Stimulated activated CD4-positive, alpha-beta T cell treated with anti-CD3 and anti-CD28 coated beads, Interleukin-4, amount 100 ng/mL, for 1 hour (primary cell): Measurements from ENCODE around the gene SLC25A23.
A peak's percentile ranks its signal among the peaks of the same experiment; 100 is the strongest.
"Not testable (repeated sequence)": the region's sequence is repeated elsewhere in the genome, so short reads cannot be mapped to it uniquely, and the experiment has no call there.

Experiments
- DNase-seq: peaks from one replicate; pipeline ENCODE4 v3.0.0-alpha.2; 2020

SLC25A23 gene

GRCh38 chr19:6455924-6456323 is 3.7 kb downstream of the SLC25A23 start:
- DNase-seq, result no peak

GRCh38 chr19:6453951-6454565 is 5.5 kb downstream of the SLC25A23 start:
- no peak for DNase-seq

GRCh38 chr19:6452899-6453298 is 6.7 kb downstream of the SLC25A23 start:
- DNase-seq, result no peak

DNA sequence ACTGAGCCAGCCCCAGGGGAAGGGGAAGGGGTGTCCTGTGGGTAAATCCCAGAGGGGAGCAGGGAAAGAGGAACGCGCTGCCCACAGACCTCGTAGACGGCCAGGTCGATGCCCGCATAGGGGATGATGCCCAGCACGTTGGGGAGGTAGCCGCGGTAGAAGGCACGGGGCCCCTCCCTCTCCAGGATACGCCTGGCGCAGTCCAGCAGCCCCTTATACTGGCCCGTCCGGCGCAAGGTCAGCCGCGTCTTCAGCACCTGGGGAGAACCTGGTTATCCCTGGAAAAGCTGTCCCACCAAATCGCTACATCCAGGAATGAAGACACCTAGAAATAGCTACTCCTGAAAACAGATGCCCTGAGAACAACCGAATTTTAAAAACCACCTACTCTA is 7.4 kb downstream of the SLC25A23 start:
- no peak for DNase-seq

DNA sequence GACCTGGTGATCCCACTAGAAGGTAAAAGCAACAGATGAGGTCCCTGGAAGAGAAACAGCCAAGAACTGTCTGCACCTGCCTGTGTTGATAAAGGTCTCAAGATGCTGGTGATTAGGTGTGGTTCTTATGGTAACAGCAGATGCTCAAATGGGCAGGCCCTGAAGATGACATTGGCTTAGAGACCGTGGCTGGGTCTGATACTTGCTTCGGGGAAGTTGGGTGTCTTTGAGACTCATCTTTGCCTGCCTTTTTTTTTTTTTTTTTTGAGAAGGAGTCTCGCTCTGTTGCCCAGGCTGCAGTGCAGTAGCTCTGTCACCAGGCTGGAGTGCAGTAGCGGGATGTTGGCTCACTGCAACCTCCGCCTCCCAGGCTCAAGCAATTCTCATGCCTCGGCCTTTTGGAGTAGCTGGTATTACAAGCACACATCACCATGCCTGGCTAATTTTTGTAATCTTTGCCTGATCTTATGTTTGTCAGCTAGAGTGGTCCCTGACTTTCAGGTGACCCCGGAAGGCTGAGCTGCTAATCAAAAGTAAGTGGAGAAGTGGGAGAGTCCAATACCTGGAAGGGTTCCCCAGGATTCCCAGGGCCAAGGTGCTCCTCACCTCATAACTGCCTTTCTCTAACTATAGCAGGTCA is 7.9 kb downstream of the SLC25A23 start:
- no peak for DNase-seq

DNA sequence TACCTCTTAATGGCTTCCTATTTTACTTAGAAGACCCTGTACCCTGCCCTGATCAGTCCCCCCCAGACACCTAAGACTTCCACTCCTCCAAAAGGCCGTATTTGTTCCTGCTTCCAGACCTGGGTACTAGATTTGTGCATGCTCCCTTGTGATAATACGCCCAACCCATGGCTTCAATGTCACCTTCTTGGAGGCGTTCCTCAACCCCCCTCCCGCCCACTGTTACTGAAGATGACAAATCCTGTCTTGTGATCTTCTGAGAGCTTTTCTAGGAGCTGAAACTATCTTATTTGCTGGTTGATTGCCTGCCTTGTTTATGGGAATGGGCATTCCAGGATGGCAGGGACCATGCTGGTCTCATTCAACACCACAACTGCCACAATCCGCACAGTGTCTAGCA is 9.4 kb downstream of the SLC25A23 start:
- no peak for DNase-seq

DNA sequence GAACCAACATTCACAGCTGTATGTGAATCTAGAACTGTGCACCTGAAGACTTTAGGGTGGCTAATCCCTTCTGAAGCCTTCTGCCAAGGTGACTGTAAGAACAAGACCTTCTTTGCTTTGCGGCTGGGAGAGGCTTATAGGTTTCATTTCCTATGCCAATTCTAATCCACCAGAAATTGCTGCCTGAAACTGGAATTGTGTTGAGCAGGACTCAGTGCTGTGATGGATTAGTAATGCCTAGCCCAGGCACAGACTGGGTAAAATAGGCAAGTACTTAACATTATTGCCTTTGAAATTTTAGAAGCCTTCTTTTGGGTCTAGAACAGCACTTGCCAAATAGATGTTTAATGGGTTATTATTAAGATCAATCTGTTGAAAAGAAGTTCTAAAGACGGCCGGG is 11.5 kb downstream of the SLC25A23 start:
- no peak for DNase-seq

- DNase-seq, result no peak
These were observed 13.1 kb downstream of the SLC25A23 start for GRCh38 chr19:6446452-6446851.

DNA sequence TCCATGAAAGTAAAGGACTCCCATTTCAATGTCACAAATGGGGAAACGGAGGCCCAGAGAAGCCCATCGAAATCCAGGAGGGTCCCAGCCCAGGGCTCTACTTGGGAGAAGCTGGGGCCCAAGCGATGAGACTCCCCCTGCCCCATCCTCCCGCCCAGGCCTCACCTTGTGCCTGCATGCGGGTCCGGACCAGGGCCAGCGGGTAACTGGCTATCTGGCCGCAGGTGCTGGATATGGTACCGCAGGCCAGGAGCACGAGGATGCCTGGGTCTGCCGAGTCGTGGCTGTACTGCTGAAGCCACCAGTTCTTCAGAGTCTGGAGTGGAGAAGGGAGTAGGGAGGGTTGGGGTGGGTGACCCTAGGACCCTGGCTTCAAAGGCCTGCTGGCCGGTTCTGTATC is 15.6 kb downstream of the SLC25A23 start:
- no peak for DNase-seq

DNA sequence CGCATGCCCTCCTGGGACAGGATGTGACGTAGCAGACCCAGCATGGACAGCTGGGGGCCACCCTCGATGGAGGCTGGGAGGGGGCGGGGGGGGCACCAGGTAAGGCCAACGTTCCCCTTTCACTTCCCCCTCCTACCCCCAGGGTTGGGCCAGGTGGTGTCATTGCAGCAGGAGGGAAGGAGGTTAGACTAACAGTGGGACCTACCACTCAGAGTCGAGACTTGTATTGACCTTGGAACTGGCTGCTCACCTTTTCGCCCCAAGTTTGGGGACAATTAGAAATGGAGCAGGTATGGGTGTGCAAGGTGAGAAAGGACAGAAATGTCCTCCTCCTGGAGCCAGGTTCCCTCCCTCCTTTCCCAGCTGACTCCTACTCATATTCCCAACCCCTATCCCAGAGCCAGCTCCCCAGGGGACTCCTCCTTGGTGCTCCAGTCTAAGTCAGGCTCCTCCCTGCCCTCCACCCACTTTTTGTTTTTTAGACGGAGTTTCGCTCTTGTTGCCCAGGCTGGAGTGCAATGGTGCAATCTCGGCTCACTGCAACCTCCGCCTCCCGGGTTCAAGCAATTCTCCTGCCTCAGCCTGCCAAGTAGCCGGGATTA is 17.4 kb downstream of the SLC25A23 start:
- DNase-seq, result no peak

GRCh38 chr19:6440905-6441304 is 18.7 kb downstream of the SLC25A23 start:
- no peak for DNase-seq

- no peak for DNase-seq
These were observed 19.8 kb downstream of the SLC25A23 start for GRCh38 chr19:6439743-6440142.

DNA sequence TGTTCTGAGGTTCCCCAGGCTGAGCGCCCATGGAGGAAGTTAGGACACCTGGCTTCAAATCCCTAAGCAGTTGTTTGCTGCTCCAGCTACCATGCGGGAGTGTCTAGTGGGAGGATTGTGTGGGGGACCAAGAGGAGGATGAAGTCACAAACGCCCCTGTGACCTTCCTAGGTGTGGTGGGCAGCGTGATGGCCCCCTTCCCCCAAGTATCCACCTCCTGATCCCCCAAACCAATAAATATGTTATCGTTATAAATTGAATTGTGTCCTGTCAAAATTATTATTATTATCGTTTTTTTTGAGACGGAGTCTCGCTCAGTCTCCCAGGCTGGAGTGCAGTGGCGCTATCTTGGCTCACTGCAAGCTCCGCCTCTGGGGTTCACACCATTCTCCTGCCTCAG is 25.9 kb downstream of the SLC25A23 start, which contains the start of gene SLC25A41:
Gene SLC25A41 (minus strand): TSS at position 101 of the 400 bp plus-strand sequence. CDS start 70 bp downstream, at position 31.
- DNase-seq, result no peak

DNA sequence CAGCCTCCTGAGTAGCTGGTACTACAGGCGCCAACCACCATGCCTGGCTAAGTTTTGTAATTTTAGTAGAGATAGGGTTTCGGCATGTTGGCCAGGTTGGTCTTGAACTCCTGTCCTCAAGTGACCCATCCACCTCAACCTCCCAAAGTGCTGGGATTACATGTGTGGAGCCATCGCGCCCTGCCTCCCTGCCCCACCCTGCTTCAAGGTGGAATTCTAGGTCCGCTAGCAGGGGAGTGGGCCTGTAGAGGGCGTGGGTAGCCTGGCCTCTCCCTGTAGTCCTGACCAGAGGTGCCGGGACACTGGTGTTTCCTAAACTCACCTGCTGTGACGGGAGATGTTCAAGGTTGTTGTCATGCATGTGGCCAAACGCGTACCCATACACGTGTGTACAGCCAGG is 26.4 kb downstream of the SLC25A23 start:
- no peak for DNase-seq

- no peak for DNase-seq
These were observed 27.7 kb downstream of the SLC25A23 start for GRCh38 chr19:6431891-6432290.

- DNase-seq, result no peak
These were observed 30.0 kb downstream of the SLC25A23 start for GRCh38 chr19:6429419-6430221.

GRCh38 chr19:6428692-6429418 is 30.7 kb downstream of the SLC25A23 start:
- DNase-seq, result not testable (repeated sequence)

DNA sequence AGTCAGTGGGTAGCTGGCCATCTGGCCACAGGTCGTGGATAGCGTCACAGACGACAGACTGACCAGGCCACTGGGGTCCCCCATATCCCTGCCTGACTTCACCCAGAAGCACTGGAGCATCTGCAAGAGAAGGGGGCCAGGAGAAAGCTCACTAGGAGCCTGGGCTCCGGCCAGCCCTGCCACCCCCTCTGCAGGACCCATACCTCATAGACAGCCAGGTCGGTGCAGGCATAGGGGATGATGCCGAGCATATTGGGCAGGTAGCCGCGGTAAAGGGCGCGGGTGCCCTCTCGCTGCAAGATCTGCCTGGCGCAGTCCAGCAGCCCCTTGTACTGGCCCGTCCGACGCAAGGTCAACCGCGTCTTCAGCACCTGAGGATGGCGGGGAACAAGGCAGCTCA is 32.5 kb downstream of the SLC25A23 start:
- DNase-seq, result no peak

GRCh38 chr19:6425732-6426620 is 33.6 kb downstream of the SLC25A23 start:
- DNase-seq, result no peak

- DNase-seq, result peak; percentile 98
These were observed 34.5 kb downstream of the SLC25A23 start for GRCh38 chr19:6424939-6425731.
